ENCODE data around the gene ANXA2. TPM values are rescaled to one million over a fixed set of nuclear protein-coding genes. Genes with fewer than 3 reads are reported as not detected.
"Not testable (repeated sequence)": the region's sequence is repeated elsewhere in the genome, so short reads cannot be mapped to it uniquely, and the experiment has no call there.

ANXA2 gene
- total RNA-seq, 1 experiment from 2014 or later, result 1,038 TPM

- CTCF ChIA-PET, result no interaction called here
- Histone ChIP-seq H3K9me3 (ENCODE audit: low read depth, low read length, poor library complexity, severe bottlenecking) (no peaks in the 10 kb centered on the region), H3K4me3 (ENCODE audit: low read depth, low read length, poor library complexity, severe bottlenecking) (no peak overlapping the region), H3K4me1 (ENCODE audit: insufficient read depth, low read length, poor library complexity, severe bottlenecking) (no peaks in the 10 kb centered on the region), H3K27ac (ENCODE audit: low read depth, low read length, poor library complexity, severe bottlenecking) (no peak overlapping the region), H3K27me3 (replicated peaks; ENCODE audit: insufficient read depth, low read depth, low read length, poor library complexity) (no peaks in the 10 kb centered on the region), H3K36me3 (ENCODE audit: insufficient read depth, low read length, poor library complexity, severe bottlenecking) (no peaks in the 10 kb centered on the region)
- intact Hi-C loops (cut with micrococcal nuclease; ENCODE audit: unreplicated experiment), result no loop called here
- TF ChIP-seq EZH2 (IDR thresholded peaks at IDR 0.05; ENCODE audit: borderline replicate concordance, low read depth, low read length, poor library complexity, severe bottlenecking), result no peak
- no peak for TF ChIP-seq CTCF (conservative IDR thresholded peaks at IDR 0.05; ENCODE audit: low read depth, low read length)
- POLR2A ChIA-PET (ENCODE audit: low non-redundant PET), result no interaction called here
- BruUV-seq (replicated peaks), result no TSS peak
- DNase-seq (ENCODE audit: low spot score), result no peak
Observed at GRCh38 chr15:60413231-60413824, 15.5 kb upstream of the ANXA2 start.

- POLR2A ChIA-PET (ENCODE audit: low non-redundant PET); H3K27ac ChIP-seq (ENCODE audit: low read depth, low read length, poor library complexity, severe bottlenecking); intact Hi-C loops (cut with micrococcal nuclease; ENCODE audit: unreplicated experiment); BruUV-seq (replicated peaks); H3K4me1 ChIP-seq (ENCODE audit: insufficient read depth, low read length, poor library complexity, severe bottlenecking); H3K36me3 ChIP-seq (ENCODE audit: insufficient read depth, low read length, poor library complexity, severe bottlenecking); H3K9me3 ChIP-seq (ENCODE audit: low read depth, low read length, poor library complexity, severe bottlenecking); H3K4me3 ChIP-seq (ENCODE audit: low read depth, low read length, poor library complexity, severe bottlenecking); DNase-seq (ENCODE audit: low spot score); CTCF ChIA-PET; H3K27me3 ChIP-seq (replicated peaks; ENCODE audit: insufficient read depth, low read depth, low read length, poor library complexity): not testable (repeated sequence)
Observed at GRCh38 chr15:60412807-60413206, 15.0 kb upstream of the ANXA2 start.

- intact Hi-C loops (cut with micrococcal nuclease; ENCODE audit: unreplicated experiment), result no loop called here
- TF ChIP-seq EZH2 (IDR thresholded peaks at IDR 0.05; ENCODE audit: borderline replicate concordance, low read depth, low read length, poor library complexity, severe bottlenecking), result no peak
- no peak for TF ChIP-seq CTCF (conservative IDR thresholded peaks at IDR 0.05; ENCODE audit: low read depth, low read length)
- ChIA-PET POLR2A (ENCODE audit: low non-redundant PET) (interaction anchor here (0.6 kb wide), 1 partner anchor 10 kb away, joined by 4 read pairs; no protein-coding TSS in a partner anchor), CTCF (no interaction called here)
- no peak overlapping the region for H3K4me3 ChIP-seq (ENCODE audit: low read depth, low read length, poor library complexity, severe bottlenecking)
- H3K27ac ChIP-seq (ENCODE audit: low read depth, low read length, poor library complexity, severe bottlenecking), result no peak overlapping the region
- H3K4me1 ChIP-seq (ENCODE audit: insufficient read depth, low read length, poor library complexity, severe bottlenecking), result peaks cover 8% of the 10 kb centered on the region
- no peak for DNase-seq (ENCODE audit: low spot score)
- no peaks in the 10 kb centered on the region for H3K36me3 ChIP-seq (ENCODE audit: insufficient read depth, low read length, poor library complexity, severe bottlenecking)
- H3K27me3 ChIP-seq (replicated peaks; ENCODE audit: insufficient read depth, low read depth, low read length, poor library complexity), result no peaks in the 10 kb centered on the region
- H3K9me3 ChIP-seq (ENCODE audit: low read depth, low read length, poor library complexity, severe bottlenecking), result no peaks in the 10 kb centered on the region
- no TSS peak for BruUV-seq (replicated peaks)
Observed at GRCh38 chr15:60411774-60412425, 14.1 kb upstream of the ANXA2 start.

- ChIA-PET POLR2A (ENCODE audit: low non-redundant PET) (interaction anchor here (0.6 kb wide), 1 partner anchor 33 kb away, joined by 4 read pairs; no protein-coding TSS in a partner anchor), CTCF (interaction anchor here (0.6 kb wide), 1 partner anchor 402 kb away, joined by 7 read pairs; no protein-coding TSS in a partner anchor)
- intact Hi-C loops (cut with micrococcal nuclease; ENCODE audit: unreplicated experiment); H3K27me3 ChIP-seq (replicated peaks; ENCODE audit: insufficient read depth, low read depth, low read length, poor library complexity); DNase-seq (ENCODE audit: low spot score); H3K4me1 ChIP-seq (ENCODE audit: insufficient read depth, low read length, poor library complexity, severe bottlenecking); BruUV-seq (replicated peaks); H3K27ac ChIP-seq (ENCODE audit: low read depth, low read length, poor library complexity, severe bottlenecking); H3K4me3 ChIP-seq (ENCODE audit: low read depth, low read length, poor library complexity, severe bottlenecking); H3K36me3 ChIP-seq (ENCODE audit: insufficient read depth, low read length, poor library complexity, severe bottlenecking); H3K9me3 ChIP-seq (ENCODE audit: low read depth, low read length, poor library complexity, severe bottlenecking): not testable (repeated sequence)
Observed at GRCh38 chr15:60410350-60410749, 12.6 kb upstream of the ANXA2 start.

All from A673 (cell line).